Panc1 (cell line): ENCODE results near the gene RAMAC.
"Not testable (repeated sequence)": the region's sequence is repeated elsewhere in the genome, so short reads cannot be mapped to it uniquely, and the experiment has no call there.

Experiments
- SIN3A ChIP-seq: IDR thresholded peaks from 2 replicates; pipeline ENCODE4 v1.6.1; 2012; ENCODE audit warnings: low read depth, mild to moderate bottlenecking, low read length, moderate library complexity, borderline replicate concordance; ENCODE audit not compliant: insufficient read depth
- TF ChIP-seq, protein P1 (sequence below), 2 experiments: IDR thresholded peaks; 2 replicates each; pipeline ENCODE4 v1.6.1; 2011 to 2012; ENCODE audit warnings: low read depth in 2 of 2, control low read depth in 1 of 2, low read length in 1 of 2, mild to moderate bottlenecking in 1 of 2, moderate library complexity in 1 of 2; ENCODE audit not compliant: insufficient read depth in 1 of 2
- TF ChIP-seq, protein P2 (sequence below): fragments of 450-650 bp; IDR thresholded peaks from 2 replicates; pipeline ENCODE4 v1.5.1; 2017; ENCODE audit warnings: mild to moderate bottlenecking

DNA sequence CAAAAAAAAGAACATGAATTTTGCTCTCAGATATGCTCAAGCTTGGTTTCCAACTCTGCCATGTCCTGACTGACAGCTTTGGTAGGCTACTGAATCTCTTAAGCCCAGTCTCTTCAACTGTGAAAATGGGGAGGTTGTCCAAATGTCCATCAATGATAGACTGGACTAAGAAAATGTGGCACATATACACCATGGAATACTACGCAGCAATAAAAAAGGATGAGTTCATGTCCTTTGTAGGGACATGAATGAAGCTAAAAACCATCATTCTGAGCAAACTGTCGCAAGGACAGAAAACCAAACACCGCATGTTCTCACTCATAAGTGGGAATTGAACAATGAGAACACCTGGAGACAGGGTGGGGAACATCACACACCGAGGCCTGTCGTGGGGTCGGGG, 46.3 kb upstream of the RAMAC start:
- TF ChIP-seq, protein P1, sequence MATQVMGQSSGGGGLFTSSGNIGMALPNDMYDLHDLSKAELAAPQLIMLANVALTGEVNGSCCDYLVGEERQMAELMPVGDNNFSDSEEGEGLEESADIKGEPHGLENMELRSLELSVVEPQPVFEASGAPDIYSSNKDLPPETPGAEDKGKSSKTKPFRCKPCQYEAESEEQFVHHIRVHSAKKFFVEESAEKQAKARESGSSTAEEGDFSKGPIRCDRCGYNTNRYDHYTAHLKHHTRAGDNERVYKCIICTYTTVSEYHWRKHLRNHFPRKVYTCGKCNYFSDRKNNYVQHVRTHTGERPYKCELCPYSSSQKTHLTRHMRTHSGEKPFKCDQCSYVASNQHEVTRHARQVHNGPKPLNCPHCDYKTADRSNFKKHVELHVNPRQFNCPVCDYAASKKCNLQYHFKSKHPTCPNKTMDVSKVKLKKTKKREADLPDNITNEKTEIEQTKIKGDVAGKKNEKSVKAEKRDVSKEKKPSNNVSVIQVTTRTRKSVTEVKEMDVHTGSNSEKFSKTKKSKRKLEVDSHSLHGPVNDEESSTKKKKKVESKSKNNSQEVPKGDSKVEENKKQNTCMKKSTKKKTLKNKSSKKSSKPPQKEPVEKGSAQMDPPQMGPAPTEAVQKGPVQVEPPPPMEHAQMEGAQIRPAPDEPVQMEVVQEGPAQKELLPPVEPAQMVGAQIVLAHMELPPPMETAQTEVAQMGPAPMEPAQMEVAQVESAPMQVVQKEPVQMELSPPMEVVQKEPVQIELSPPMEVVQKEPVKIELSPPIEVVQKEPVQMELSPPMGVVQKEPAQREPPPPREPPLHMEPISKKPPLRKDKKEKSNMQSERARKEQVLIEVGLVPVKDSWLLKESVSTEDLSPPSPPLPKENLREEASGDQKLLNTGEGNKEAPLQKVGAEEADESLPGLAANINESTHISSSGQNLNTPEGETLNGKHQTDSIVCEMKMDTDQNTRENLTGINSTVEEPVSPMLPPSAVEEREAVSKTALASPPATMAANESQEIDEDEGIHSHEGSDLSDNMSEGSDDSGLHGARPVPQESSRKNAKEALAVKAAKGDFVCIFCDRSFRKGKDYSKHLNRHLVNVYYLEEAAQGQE (IDR thresholded peaks at IDR 0.05; ENCODE audit: insufficient read depth in 1 of 2, low read depth in 2 of 2, low read length in 1 of 2), result not testable (repeated sequence)
- TF ChIP-seq SIN3A, result not testable (repeated sequence)
- TF ChIP-seq, protein P2, sequence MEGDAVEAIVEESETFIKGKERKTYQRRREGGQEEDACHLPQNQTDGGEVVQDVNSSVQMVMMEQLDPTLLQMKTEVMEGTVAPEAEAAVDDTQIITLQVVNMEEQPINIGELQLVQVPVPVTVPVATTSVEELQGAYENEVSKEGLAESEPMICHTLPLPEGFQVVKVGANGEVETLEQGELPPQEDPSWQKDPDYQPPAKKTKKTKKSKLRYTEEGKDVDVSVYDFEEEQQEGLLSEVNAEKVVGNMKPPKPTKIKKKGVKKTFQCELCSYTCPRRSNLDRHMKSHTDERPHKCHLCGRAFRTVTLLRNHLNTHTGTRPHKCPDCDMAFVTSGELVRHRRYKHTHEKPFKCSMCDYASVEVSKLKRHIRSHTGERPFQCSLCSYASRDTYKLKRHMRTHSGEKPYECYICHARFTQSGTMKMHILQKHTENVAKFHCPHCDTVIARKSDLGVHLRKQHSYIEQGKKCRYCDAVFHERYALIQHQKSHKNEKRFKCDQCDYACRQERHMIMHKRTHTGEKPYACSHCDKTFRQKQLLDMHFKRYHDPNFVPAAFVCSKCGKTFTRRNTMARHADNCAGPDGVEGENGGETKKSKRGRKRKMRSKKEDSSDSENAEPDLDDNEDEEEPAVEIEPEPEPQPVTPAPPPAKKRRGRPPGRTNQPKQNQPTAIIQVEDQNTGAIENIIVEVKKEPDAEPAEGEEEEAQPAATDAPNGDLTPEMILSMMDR, result not testable (repeated sequence)
